ENCODE results near the gene SLC39A3. TPM values are rescaled to one million over a fixed set of nuclear protein-coding genes. Genes with fewer than 3 reads are reported as not detected.
"Not testable (repeated sequence)": the region's sequence is repeated elsewhere in the genome, so short reads cannot be mapped to it uniquely, and the experiment has no call there.

SLC39A3 gene
- total RNA-seq, 1 donor from 2014 or later = 18.3 TPM

DNA sequence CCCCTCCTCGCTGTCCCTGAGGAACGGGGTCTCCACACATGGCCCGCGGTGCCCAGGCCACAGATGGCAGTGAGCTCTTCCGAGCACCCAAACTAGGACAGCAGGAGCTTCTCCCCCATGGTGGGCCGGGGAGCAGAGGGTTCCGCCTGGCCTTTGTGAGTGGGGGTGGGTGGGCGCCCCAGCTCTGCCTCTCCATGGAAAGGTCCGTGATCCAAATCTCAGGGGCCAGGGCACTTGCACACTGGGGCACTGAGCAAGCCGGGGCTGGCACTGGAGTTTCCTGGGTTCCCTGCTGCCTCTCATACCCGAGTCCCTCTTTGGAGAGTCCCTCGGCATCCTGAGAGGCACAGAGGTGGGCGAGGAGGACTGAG, 16.5 kb downstream of the SLC39A3 start:
- DNase-seq (ENCODE audit: low spot score) = no peak

DNA sequence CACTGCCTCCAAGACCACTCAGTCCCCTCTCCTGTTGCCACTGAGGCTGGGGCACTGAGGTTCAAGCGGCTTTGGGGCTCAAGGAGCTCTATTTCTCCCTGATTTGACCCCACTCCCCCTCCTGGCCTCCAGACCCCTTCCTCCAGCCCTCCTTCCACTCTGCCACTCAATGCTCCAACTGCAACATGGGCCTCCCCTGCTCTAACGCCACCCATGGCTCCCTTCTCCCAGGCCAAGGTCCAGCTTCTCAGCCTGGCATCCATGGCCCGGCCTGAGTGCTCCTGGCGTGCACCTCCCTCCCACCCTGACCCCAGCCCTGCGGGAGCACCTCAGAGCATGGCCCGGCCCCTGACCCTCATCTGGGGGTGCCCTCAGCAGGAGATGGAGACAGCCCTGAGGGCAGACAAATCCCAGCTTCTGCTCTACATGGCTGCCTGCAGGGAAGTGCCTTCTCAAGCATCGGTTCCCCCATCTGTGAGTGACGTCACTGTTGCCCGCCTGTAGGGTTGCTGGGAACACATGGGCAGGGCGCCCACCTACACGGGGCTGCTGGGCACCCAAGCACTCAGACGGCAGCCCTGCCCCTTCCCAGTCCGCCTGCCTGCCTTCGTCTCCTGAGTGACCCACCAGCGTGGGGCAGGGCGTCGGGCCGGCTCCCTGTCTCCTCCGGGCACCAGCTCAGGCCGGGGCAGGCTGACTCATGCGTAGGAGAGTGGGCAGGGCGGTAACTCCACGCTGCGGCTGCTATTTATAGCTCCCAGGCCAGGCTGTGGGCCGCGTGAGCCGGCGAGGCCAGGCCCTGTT, 17.1 kb downstream of the SLC39A3 start:
- DNase-seq (ENCODE audit: low spot score) = peak; percentile 74

GRCh38 chr19:2721570-2722540, 18.0 kb downstream of the SLC39A3 start:
- DNase-seq (ENCODE audit: low spot score) = no peak

DNA sequence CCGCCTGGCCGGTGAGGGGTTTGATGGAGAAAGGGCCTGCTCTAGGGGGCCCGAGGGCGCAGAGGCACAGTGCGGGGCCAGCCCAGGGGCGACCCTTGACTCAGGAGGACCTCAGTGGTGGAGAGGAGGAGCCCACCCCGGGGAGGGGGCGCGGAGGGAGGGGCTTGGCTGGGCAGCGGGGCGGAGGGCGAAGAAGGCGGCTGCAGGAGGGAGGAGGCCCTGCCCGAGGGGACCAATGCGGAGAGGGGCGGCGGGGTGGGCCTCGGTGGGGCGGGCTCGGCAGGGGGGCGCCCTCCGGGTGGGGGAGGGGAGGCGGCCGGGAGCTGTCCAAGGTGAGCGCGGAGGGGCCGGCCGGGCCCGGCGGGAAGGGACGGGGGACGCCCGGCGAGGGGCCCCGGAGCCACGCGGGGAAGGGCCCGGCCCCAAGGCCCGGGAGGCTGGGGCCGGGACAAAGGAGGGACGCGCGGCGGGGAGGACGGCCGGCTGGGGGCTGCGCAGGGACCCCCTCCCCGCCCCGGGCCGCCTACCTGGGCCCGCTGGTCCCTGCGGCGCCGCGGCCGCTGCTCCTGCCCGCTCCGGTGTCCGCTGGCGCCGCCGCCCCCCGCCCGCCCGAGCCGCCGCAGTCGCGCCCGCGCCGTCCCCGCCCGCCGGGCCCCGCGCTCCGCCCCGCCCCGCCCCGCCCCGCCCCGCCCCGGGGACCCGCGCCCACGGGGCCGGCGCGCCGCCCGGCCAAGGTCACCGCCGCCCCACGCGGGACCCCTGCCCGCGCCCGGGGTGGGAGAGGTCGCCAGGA, 18.8 kb downstream of the SLC39A3 start, which contains the start of gene DIRAS1:
TSS of gene DIRAS1 (minus strand) at position 596 of the 793 bp plus-strand sequence. CDS start 3,566 bp downstream, outside the sequence.
- DNase-seq (ENCODE audit: low spot score) = no peak

GRCh38 chr19:2719920-2720776, 19.7 kb downstream of the SLC39A3 start:
- DNase-seq (ENCODE audit: low spot score) = no peak

GRCh38 chr19:2719232-2719735, 20.5 kb downstream of the SLC39A3 start:
- DNase-seq (ENCODE audit: low spot score) = no peak

GRCh38 chr19:2717638-2718541, 21.9 kb downstream of the SLC39A3 start:
- no peak for DNase-seq (ENCODE audit: low spot score)

DNA sequence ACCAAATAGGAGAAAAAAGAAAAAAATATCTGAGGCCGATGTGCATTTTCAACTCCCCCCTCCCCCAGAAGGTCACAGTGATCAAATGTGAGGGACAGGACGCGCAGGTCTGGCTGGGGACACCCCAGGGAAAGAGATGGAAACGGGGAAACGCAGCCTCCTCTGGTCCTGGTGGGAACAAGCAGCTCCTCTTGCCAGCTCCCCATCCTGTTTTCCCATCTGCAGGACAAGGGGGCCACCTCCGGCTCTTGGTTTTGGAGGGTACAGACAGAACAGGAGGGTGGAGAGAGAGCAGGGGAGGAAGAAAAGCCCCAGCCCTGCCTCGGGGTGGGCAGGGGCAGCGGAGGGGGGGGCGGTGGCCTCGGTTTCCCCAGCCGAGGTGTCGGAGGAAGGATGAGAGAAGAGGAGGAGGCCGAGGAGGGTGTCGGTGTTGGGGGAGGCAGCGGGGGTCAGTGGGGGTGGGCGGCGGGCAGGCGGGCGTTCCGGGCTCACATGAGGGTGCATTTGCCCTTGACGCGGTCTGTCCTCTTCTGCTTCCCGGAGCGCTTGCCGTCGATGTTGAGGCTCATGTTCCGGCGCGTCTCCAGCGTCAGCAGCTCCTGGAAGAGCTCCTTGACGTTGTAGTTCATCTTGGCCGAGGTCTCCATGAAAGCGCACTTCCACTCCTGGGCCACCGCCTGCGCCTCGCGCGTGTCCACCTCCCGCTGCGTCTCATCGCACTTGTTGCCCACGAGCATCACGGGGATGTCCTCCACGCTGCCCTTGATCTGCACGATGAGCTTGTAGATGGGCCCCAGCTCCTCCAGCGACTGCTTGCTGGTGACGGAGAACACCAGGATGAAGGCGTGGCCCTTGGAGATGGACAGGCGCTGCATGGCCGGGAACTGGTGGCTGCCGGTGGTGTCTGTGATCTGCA, 22.8 kb downstream of the SLC39A3 start:
- no peak for DNase-seq (ENCODE audit: low spot score)

GRCh38 chr19:2716275-2716650, 23.6 kb downstream of the SLC39A3 start:
- DNase-seq (ENCODE audit: low spot score) = no peak

GRCh38 chr19:2715470-2716274, 24.1 kb downstream of the SLC39A3 start:
- DNase-seq (ENCODE audit: low spot score) = no peak

DNA sequence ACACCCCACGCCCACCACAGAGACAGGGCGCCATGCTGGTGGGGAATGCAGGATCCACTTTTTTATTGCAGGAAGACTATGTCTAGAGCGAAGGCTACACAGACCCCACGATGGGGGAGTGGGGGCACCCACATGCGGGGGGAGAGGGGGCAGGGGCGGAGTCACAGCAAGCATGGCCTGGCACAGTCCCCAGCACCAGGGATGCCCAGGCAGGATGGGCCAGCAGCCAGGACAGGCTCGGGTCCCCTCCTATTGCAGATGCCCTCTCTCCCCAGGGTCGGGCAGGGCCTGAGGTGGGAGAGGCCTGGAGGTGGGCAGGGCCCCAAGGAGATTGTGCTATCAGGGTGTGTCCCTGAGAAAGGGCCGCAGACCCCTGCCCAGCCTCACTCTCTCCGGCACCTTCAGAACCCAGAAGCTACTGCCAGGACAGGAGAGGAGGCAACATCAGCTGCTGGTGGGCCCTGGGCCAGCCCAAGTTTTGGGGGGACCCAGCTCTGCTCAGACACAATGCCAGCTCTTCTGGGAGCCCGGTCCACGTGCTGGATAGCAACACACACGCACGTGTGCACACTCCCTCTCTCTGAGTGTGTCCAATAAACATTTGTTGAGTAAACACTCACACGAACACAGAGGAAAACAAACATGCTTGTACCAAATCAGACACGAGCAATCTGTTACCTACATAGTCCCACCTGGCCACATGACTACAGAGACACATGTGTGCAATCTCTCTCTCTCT, 25.1 kb downstream of the SLC39A3 start:
- no peak for DNase-seq (ENCODE audit: low spot score)

DNA sequence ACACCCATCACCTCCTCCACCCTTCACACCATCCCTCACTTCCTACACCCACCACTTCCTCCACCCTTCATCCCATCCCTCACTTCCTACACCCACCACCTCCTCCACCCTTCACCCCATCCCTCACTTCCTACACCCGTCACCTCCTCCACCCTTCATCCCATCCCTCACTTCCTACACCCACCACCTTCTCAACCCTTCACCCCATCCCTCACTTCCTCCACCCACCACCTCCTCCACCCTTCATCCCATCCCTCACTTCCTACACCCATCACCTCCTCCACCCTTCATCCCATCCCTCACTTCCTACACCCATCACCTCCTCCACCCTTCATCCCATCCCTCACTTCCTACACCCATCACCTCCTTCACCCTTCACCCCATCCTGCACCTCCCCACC, 25.7 kb downstream of the SLC39A3 start:
- not testable (repeated sequence) for DNase-seq (ENCODE audit: low spot score)

GRCh38 chr19:2713170-2713569, 26.6 kb downstream of the SLC39A3 start:
- DNase-seq (ENCODE audit: low spot score) = not testable (repeated sequence)

DNA sequence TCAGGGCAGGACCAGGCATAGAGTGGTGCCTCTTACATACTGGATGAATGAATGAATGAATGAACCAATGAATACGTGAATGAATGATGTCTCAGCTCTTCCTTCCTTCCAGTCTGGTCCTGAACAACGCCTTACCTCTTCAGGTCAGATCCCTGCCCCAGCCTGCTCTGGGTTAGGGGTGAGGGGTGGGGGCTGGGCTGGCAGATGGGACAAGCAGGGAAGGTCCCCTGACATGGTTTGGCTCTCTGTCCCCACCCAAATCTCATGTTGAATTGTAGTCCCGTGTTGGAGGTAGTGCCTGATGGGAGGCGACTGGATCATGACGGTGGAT, 28.0 kb downstream of the SLC39A3 start:
- no peak for DNase-seq (ENCODE audit: low spot score)

- no peak for DNase-seq (ENCODE audit: low spot score)
These were observed 28.5 kb downstream of the SLC39A3 start for GRCh38 chr19:2711172-2711874.

GRCh38 chr19:2706251-2706650, 33.6 kb downstream of the SLC39A3 start:
- no peak for DNase-seq (ENCODE audit: low spot score)

Data from umbilical cord (tissue), 2 donors.